ENCODE measurements around the gene TBCE. TPM values are rescaled to one million over a fixed set of nuclear protein-coding genes. Genes with fewer than 3 reads are reported as not detected.

TBCE gene
- total and polyA plus RNA-seq, 9 of the 15 experiments (the other 6 are each of a cell fraction or from before 2014, with no cell fraction given): 52.6 to 92.1 (median 82.1) TPM

DNA sequence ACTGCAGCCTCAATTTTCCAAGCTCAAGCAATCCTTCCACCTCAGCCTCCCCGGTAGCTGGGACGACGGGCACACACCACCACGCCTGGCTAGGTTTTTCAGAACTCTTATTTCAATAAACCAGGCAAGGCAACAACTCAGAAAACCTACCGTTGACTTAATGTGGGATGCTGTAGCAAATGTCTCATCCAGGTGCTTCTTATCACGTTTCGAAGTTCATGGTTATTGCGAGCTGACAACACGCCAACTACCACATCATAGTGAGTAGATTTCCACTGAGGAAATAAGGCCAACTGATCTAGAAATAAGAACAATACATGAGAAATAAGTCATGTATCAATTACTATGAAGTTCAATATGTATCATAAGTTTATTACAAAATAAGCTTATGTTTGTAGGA lies 127.3 kb downstream of the TBCE start:
- no TSS peak for BruUV-seq (replicated peaks)
- DNase-seq (ENCODE audit: extremely low read depth in 1 of 4, low spot score in 3 of 4): no peak
- no peaks in the 10 kb centered on the region for H3K9me3 ChIP-seq (replicated peaks; ENCODE audit: control insufficient read depth, insufficient read depth, low read depth, low read length)
- H3K4me1 ChIP-seq (replicated peaks in 1 of 2; ENCODE audit: control insufficient read depth in 2 of 2, insufficient read depth in 2 of 2, low read length in 2 of 2): peaks cover 0 to 6% of the 10 kb centered on the region in 2 experiments; a peak in 2 of 5 replicates
- no peak overlapping the region for H3K27ac ChIP-seq (ENCODE audit: extremely low read depth, low read depth, low read length)
- H3K36me3 ChIP-seq (ENCODE audit: control insufficient read depth, insufficient read depth, low read length): peaks cover 59% of the 10 kb centered on the region
- CTCF ChIA-PET (ENCODE audit: low intra/inter-chr PET ratio): no interaction called here
- no peak overlapping the region for H3K9ac ChIP-seq (ENCODE audit: insufficient read depth in 1 of 2, low read depth in 2 of 2, low read length in 2 of 2)
- no peak overlapping the region for H2AFZ ChIP-seq (ENCODE audit: low read depth, low read length)
- H4K20me1 ChIP-seq (replicated peaks; ENCODE audit: control insufficient read depth, insufficient read depth, low read length): no peaks in the 10 kb centered on the region
- no peaks in the 10 kb centered on the region for H3K9me1 ChIP-seq (ENCODE audit: control insufficient read depth, insufficient read depth, low read length)
- H3K27me3 ChIP-seq (ENCODE audit: control insufficient read depth in 2 of 2, insufficient read depth in 2 of 2, low read length in 2 of 2): no peaks in the 10 kb centered on the region
- peaks cover 27% of the 10 kb centered on the region for H3K79me2 ChIP-seq (ENCODE audit: control insufficient read depth, insufficient read depth, low read length)
- in situ Hi-C loops (cut with MboI): no loop called here
- H3K4me3 ChIP-seq: no peak overlapping the region
- no peak for TF ChIP-seq MAX (CRISPR knock-in tag; IDR thresholded peaks at IDR 0.05)
- TF ChIP-seq HDAC1 (IDR thresholded peaks at IDR 0.05): no peak
- TF ChIP-seq, protein P1, sequence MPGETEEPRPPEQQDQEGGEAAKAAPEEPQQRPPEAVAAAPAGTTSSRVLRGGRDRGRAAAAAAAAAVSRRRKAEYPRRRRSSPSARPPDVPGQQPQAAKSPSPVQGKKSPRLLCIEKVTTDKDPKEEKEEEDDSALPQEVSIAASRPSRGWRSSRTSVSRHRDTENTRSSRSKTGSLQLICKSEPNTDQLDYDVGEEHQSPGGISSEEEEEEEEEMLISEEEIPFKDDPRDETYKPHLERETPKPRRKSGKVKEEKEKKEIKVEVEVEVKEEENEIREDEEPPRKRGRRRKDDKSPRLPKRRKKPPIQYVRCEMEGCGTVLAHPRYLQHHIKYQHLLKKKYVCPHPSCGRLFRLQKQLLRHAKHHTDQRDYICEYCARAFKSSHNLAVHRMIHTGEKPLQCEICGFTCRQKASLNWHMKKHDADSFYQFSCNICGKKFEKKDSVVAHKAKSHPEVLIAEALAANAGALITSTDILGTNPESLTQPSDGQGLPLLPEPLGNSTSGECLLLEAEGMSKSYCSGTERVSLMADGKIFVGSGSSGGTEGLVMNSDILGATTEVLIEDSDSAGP (CRISPR knock-in tag; IDR thresholded peaks at IDR 0.05): no peak
- no peak for TF ChIP-seq MEIS2 (IDR thresholded peaks at IDR 0.05; ENCODE audit: partially characterized antibody)
- H3K4me2 ChIP-seq (ENCODE audit: insufficient read depth, low read length): no peak overlapping the region
- POLR2A ChIA-PET: interaction anchor here (0.6 to 4.2 kb wide), 2 partner anchors 9 to 72 kb away, joined by 3 to 29 read pairs; partner anchors contain the start of gene B3GALNT2
- intact Hi-C loops (cut with micrococcal nuclease): no loop called here
- FAIRE-seq: no peak
- ATAC-seq: no peak
- 95% methylated on average over 9 of the region's 9 CpGs for WGBS (ENCODE audit: insufficient coverage, low coverage, missing lambda C conversion rate)
